Panc1 (cell line): Measurements from ENCODE around the gene NEGR1. TPM values are rescaled to one million over a fixed set of nuclear protein-coding genes. Genes with fewer than 3 reads are reported as not detected.

ENCODE experiments used
- ATAC-seq: fragments of 200-7000 bp; cut with Tn5 transposase; 2 replicates; pipeline ENCODE4 v1.9.1; 2020; ENCODE audit warnings: mild to moderate bottlenecking, moderate library complexity
- BruUV-seq: library from RNA; stranded (reverse); fragments of 400-500 nt; replicated peaks from 2 replicates; lab custom pipeline; 2021; lab: Mats Ljungman, UMichigan
- CTCF ChIA-PET: fragments of 300-600 bp; sonication (Branson Sonifier 250); formaldehyde crosslinking; loops from one replicate; lab custom pipeline; 2022; ENCODE audit warnings: antibody characterized with exemption; lab: Charles Lee
- POLR2A ChIA-PET: fragments of 300-600 bp; sonication (Branson Sonifier 250); formaldehyde crosslinking; loops from one replicate; lab custom pipeline; 2022; ENCODE audit warnings: antibody characterized with exemption; lab: Charles Lee
- DNase-seq: peaks from one replicate; pipeline ENCODE4 v3.0.0-alpha.2; 2010; ENCODE audit warnings: low read depth, low spot score
- H3K27ac ChIP-seq: 2 replicates; pipeline ENCODE4 v1.5.1; 2011; ENCODE audit warnings: mild to moderate bottlenecking, low read length, inconsistent platforms
- H3K27me3 ChIP-seq: fragments of 200-500 bp; sonication (Bioruptor generic); 2 replicates; pipeline ENCODE4 v1.6.0; 2014; ENCODE audit warnings: low read length, inconsistent platforms; ENCODE audit not compliant: control insufficient read depth, insufficient read depth
- H3K36me3 ChIP-seq: fragments of 200-500 bp; sonication (Bioruptor generic); 2 replicates; pipeline ENCODE4 v1.5.1; 2014; ENCODE audit warnings: inconsistent platforms, mild to moderate bottlenecking, low read length, moderate library complexity; ENCODE audit not compliant: control insufficient read depth, insufficient read depth
- H3K4me1 ChIP-seq: 2 replicates; pipeline ENCODE4 v1.5.1; 2011; ENCODE audit warnings: inconsistent platforms, mild to moderate bottlenecking, low read length, moderate library complexity; ENCODE audit not compliant: control insufficient read depth, insufficient read depth
- H3K4me3 ChIP-seq, 2 experiments: 2 replicates each; pipeline ENCODE4 v1.5.1; 2011 to 2012; ENCODE audit warnings: low read depth in 2 of 2, low read length in 2 of 2, mild to moderate bottlenecking in 2 of 2, inconsistent platforms in 1 of 2, moderate library complexity in 1 of 2
- H3K9me3 ChIP-seq: fragments of 200-500 bp; sonication (Bioruptor generic); 2 replicates; pipeline ENCODE4 v1.5.1; 2014; ENCODE audit warnings: low read depth, mild to moderate bottlenecking, inconsistent platforms, low read length, moderate library complexity; ENCODE audit not compliant: control insufficient read depth, insufficient read depth
- CTCF ChIP-seq: fragments of 450-650 bp; IDR thresholded peaks from 2 replicates; pipeline ENCODE4 v1.5.1; 2017; ENCODE audit warnings: mild to moderate bottlenecking
- POLR2AphosphoS5 ChIP-seq: IDR thresholded peaks from 2 replicates; pipeline ENCODE4 v1.6.1; 2012; ENCODE audit warnings: mild to moderate bottlenecking, low read depth, low read length, moderate library complexity
- SIN3A ChIP-seq: IDR thresholded peaks from 2 replicates; pipeline ENCODE4 v1.6.1; 2012; ENCODE audit warnings: low read depth, mild to moderate bottlenecking, low read length, moderate library complexity, borderline replicate concordance; ENCODE audit not compliant: insufficient read depth
- TCF7L2 ChIP-seq: IDR thresholded peaks from 2 replicates; pipeline ENCODE4 v1.6.1; 2011; ENCODE audit warnings: mild to moderate bottlenecking, low read depth, low read length, inconsistent platforms
- in situ Hi-C: cut with HindIII; loops from 2 replicates; pipeline ENCODE4 v1.10.0; 2016; ENCODE audit warnings: low sequenced_read_pairs, low pct_unique_long_range_greater_than_20kb
- intact Hi-C: fragments of 100-400 bp; cut with micrococcal nuclease; formaldehyde crosslinking; loops from one replicate; pipeline ENCODE4 v1.10.0; 2022; ENCODE audit not compliant: unreplicated experiment
- total RNA-seq: library from RNA; stranded (reverse); gene quantifications from one replicate; pipeline ENCODE4 v1.2.1, GENCODE V29; 2021; ENCODE audit not compliant: unreplicated experiment
- TF ChIP-seq, protein P1 (sequence below), 2 experiments: IDR thresholded peaks; 2 replicates each; pipeline ENCODE4 v1.6.1; 2011 to 2012; ENCODE audit warnings: low read depth in 2 of 2, control low read depth in 1 of 2, low read length in 1 of 2, mild to moderate bottlenecking in 1 of 2, moderate library complexity in 1 of 2; ENCODE audit not compliant: insufficient read depth in 1 of 2

Gene NEGR1
- total RNA-seq, 1 experiment from 2014 or later = 2.7 TPM

DNA sequence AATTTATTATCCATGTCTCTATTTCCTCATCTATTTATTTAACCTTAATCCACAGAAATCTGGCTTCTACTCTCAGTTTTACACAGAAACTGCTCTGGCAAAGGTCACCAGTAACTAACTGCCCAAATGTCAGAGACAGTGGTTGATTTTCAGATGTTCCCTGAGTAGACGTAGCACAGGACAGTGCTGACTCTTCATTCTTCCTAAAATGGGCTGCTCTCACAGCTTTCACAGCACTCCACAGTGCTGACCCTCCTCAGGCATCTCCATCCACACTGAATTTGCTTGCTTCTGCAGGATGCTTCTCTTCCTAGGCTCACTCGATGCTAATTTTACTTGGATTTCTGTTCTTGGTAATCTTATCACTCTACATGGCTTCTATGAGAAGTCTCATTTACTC is 693.3 kb downstream of the NEGR1 start:
- CTCF ChIA-PET = no interaction called here

DNA sequence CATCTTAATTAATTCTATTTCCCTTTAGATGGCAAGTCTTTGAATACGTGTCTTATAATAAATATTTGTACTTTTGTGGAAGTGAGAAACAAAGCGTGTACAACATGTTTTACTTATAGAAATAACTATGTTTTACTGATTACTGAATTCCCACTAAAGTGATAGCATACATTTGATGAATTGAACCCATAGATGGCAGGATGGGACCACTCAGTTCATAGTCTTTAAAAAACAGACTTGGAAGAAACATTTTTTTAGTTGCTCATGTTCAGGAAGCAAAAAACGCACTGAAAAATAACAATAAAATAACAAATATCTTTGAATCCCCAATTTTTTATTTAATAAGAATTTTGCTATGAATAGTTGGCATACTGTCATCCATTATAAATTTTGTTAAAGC is 694.4 kb downstream of the NEGR1 start:
- POLR2A ChIA-PET = no interaction called here
- intact Hi-C loops = loop anchor here (5.0 kb wide), 1 partner anchor 449 kb away; no protein-coding TSS in a partner anchor

More for the DNA sequence above, 693.3 kb downstream of the NEGR1 start:
- in situ Hi-C loops = no loop called here
- intact Hi-C loops = loop anchor here (5.0 kb wide), 1 partner anchor 448 kb away; no protein-coding TSS in a partner anchor
- ATAC-seq (no peak), DNase-seq (no peak)
- no TSS peak for BruUV-seq
- Histone ChIP-seq H3K27ac (no peak overlapping the region), H3K4me1 (no peaks in the 10 kb centered on the region), H3K4me3 (no peak overlapping the region), H3K27me3 (no peaks in the 10 kb centered on the region), H3K36me3 (no peaks in the 10 kb centered on the region), H3K9me3 (no peaks in the 10 kb centered on the region)
- TF ChIP-seq SIN3A (no peak), CTCF (no peak), TCF7L2 (no peak), POLR2AphosphoS5 (no peak)
- TF ChIP-seq, protein P1, sequence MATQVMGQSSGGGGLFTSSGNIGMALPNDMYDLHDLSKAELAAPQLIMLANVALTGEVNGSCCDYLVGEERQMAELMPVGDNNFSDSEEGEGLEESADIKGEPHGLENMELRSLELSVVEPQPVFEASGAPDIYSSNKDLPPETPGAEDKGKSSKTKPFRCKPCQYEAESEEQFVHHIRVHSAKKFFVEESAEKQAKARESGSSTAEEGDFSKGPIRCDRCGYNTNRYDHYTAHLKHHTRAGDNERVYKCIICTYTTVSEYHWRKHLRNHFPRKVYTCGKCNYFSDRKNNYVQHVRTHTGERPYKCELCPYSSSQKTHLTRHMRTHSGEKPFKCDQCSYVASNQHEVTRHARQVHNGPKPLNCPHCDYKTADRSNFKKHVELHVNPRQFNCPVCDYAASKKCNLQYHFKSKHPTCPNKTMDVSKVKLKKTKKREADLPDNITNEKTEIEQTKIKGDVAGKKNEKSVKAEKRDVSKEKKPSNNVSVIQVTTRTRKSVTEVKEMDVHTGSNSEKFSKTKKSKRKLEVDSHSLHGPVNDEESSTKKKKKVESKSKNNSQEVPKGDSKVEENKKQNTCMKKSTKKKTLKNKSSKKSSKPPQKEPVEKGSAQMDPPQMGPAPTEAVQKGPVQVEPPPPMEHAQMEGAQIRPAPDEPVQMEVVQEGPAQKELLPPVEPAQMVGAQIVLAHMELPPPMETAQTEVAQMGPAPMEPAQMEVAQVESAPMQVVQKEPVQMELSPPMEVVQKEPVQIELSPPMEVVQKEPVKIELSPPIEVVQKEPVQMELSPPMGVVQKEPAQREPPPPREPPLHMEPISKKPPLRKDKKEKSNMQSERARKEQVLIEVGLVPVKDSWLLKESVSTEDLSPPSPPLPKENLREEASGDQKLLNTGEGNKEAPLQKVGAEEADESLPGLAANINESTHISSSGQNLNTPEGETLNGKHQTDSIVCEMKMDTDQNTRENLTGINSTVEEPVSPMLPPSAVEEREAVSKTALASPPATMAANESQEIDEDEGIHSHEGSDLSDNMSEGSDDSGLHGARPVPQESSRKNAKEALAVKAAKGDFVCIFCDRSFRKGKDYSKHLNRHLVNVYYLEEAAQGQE (IDR thresholded peaks at IDR 0.05; ENCODE audit: insufficient read depth in 1 of 2, low read depth in 2 of 2, low read length in 1 of 2) = no peak
- POLR2A ChIA-PET = no interaction called here

More for the DNA sequence above, 694.4 kb downstream of the NEGR1 start:
- no peaks in the 10 kb centered on the region for H3K27me3 ChIP-seq
- in situ Hi-C loops = no loop called here
- BruUV-seq = no TSS peak
- no peaks in the 10 kb centered on the region for H3K36me3 ChIP-seq
- peak; percentile 12; the same call in 1 of the 2 replicates for TF ChIP-seq CTCF
- no peak for TF ChIP-seq POLR2AphosphoS5
- TF ChIP-seq, protein P1 (IDR thresholded peaks at IDR 0.05; ENCODE audit: insufficient read depth in 1 of 2, low read depth in 2 of 2, low read length in 1 of 2) = no peak
- no peaks in the 10 kb centered on the region for H3K9me3 ChIP-seq
- H3K4me1 ChIP-seq = no peaks in the 10 kb centered on the region
- no peak overlapping the region for H3K27ac ChIP-seq
- DNase-seq (no peak), ATAC-seq (no peak)
- H3K4me3 ChIP-seq = no peak overlapping the region
- CTCF ChIA-PET = no interaction called here
